Uterus (tissue), 2 donors: ENCODE measurements around the gene TEX29.

Experiments
- CTCF ChIP-seq, 4 experiments: fragments of 200-600 bp in 2 of 4; fragments of 450-650 bp in 2 of 4; sonication (generic) in 2 of 4; IDR thresholded peaks; one replicate each; pipeline ENCODE4 v1.5.1; 2016 to 2019; ENCODE audit warnings: antibody characterized with exemption in 4 of 4, mild to moderate bottlenecking in 2 of 4, moderate library complexity in 1 of 4
- POLR2A ChIP-seq, 2 donors: fragments of 450-650 bp; IDR thresholded peaks; one replicate each; pipeline ENCODE4 v1.6.1; 2016; ENCODE audit warnings: antibody characterized with exemption in 2 of 2, mild to moderate bottlenecking in 1 of 2, moderate library complexity in 1 of 2

- TF ChIP-seq CTCF (IDR thresholded peaks at IDR 0.05) (no peak), POLR2A (IDR thresholded peaks at IDR 0.05) (no peak)
Observed at GRCh38 chr13:111339366-111340143, 19.1 kb downstream of the TEX29 start.
